MM.1S (cell line): ENCODE measurements around the gene PAPPA.

ENCODE experiments used
- EZH2 ChIP-seq: fragments of 300-600 bp; sonication (generic); optimal IDR thresholded peaks from 2 replicates; pipeline ENCODE3; 2017; ENCODE audit warnings: low read depth, mild to moderate bottlenecking, antibody characterized with exemption, low read length, mixed read lengths
- TF ChIP-seq, protein P1 (sequence below): fragments of 300-600 bp; sonication (generic); IDR thresholded peaks from 2 replicates; pipeline ENCODE4 v1.5.1; 2016; ENCODE audit warnings: antibody characterized with exemption, low read length, mixed read lengths

DNA sequence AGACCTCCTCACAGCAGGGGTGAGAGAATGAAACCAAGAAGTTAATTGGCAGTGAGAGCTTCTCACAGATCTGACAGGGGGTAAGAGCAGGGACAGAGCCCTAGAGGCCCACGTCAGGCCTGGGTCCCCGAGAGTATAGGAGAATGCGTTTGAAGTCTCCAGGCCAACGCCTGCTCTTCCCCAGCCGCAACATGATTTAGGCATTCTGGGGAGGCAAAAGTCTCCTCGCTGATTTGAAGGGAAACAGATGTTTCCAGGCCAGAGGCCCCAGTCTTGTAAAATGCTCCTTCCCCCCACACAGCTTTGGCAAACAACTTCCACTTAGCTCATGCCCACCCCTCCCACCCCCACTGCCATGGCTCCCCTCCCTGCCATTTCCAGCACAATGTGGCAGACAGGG, 294.3 kb downstream of the PAPPA start:
- TF ChIP-seq, protein P1, sequence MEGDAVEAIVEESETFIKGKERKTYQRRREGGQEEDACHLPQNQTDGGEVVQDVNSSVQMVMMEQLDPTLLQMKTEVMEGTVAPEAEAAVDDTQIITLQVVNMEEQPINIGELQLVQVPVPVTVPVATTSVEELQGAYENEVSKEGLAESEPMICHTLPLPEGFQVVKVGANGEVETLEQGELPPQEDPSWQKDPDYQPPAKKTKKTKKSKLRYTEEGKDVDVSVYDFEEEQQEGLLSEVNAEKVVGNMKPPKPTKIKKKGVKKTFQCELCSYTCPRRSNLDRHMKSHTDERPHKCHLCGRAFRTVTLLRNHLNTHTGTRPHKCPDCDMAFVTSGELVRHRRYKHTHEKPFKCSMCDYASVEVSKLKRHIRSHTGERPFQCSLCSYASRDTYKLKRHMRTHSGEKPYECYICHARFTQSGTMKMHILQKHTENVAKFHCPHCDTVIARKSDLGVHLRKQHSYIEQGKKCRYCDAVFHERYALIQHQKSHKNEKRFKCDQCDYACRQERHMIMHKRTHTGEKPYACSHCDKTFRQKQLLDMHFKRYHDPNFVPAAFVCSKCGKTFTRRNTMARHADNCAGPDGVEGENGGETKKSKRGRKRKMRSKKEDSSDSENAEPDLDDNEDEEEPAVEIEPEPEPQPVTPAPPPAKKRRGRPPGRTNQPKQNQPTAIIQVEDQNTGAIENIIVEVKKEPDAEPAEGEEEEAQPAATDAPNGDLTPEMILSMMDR = no peak
- TF ChIP-seq EZH2 = no peak
